ENCODE data around the gene RNF34. TPM values are rescaled to one million over a fixed set of nuclear protein-coding genes. Genes with fewer than 3 reads are reported as not detected.
"Not testable (repeated sequence)": the region's sequence is repeated elsewhere in the genome, so short reads cannot be mapped to it uniquely, and the experiment has no call there.

Gene RNF34
- total RNA-seq, 4 donors from 2014 or later, result 32.3 to 57.1 (median 46.2) TPM

GRCh38 chr12:121365416-121366062 is 34.4 kb upstream of the RNF34 start:
- intact Hi-C loops (cut with DNase I; ENCODE audit: low total_unique reads), result no loop called here
- H3K36me3 ChIP-seq, result no peaks in the 10 kb centered on the region

GRCh38 chr12:121366063-121366459 is 33.9 kb upstream of the RNF34 start:
- Histone ChIP-seq H3K27me3 (no peaks in the 10 kb centered on the region), H3K4me1 (peaks cover 6 to 10% of the 10 kb centered on the region in 2 donors), H3K27ac (no peak overlapping the region), H3K36me3 (no peaks in the 10 kb centered on the region), H3K9me3 (no peaks in the 10 kb centered on the region), H3K4me3 (no peak overlapping the region)
- no peak for TF ChIP-seq CTCF (IDR thresholded peaks at IDR 0.05 in 4 of 5, conservative IDR thresholded peaks at IDR 0.05 in 1 of 5)
- TF ChIP-seq POLR2A (IDR thresholded peaks at IDR 0.05), result no peak
- intact Hi-C loops (cut with DNase I; ENCODE audit: low total_unique reads), result no loop called here
- in situ Hi-C loops (cut with MboI; ENCODE audit: low sequenced_read_pairs in 4 of 4), result no loop called here
- DNase-seq (no peak), ATAC-seq (no peak)

More at GRCh38 chr12:121365416-121366062, 34.4 kb upstream of the RNF34 start:
- no peak for ATAC-seq
- Histone ChIP-seq H3K9me3 (no peaks in the 10 kb centered on the region), H3K4me1 (peaks cover 6 to 10% of the 10 kb centered on the region in 2 donors), H3K27ac (no peak overlapping the region), H3K27me3 (no peaks in the 10 kb centered on the region), H3K4me3 (no peak overlapping the region)
- in situ Hi-C loops (cut with MboI; ENCODE audit: low sequenced_read_pairs in 4 of 4), result no loop called here
- TF ChIP-seq CTCF (IDR thresholded peaks at IDR 0.05 in 4 of 5, conservative IDR thresholded peaks at IDR 0.05 in 1 of 5) (no peak), POLR2A (IDR thresholded peaks at IDR 0.05) (no peak)
- no peak for DNase-seq

GRCh38 chr12:121371404-121371803 is 28.5 kb upstream of the RNF34 start:
- TF ChIP-seq POLR2A (IDR thresholded peaks at IDR 0.05) (no peak), CTCF (IDR thresholded peaks at IDR 0.05 in 4 of 5, conservative IDR thresholded peaks at IDR 0.05 in 1 of 5) (no peak)
- DNase-seq, result no peak
- intact Hi-C loops (cut with DNase I; ENCODE audit: low total_unique reads), result no loop called here
- Histone ChIP-seq H3K36me3 (no peaks in the 10 kb centered on the region), H3K4me1 (peaks cover 6 to 10% of the 10 kb centered on the region in 2 donors), H3K27me3 (no peaks in the 10 kb centered on the region), H3K4me3 (no peak overlapping the region), H3K9me3 (no peaks in the 10 kb centered on the region), H3K27ac (no peak overlapping the region)
- in situ Hi-C loops (cut with MboI; ENCODE audit: low sequenced_read_pairs in 4 of 4), result no loop called here
- no peak for ATAC-seq

DNA sequence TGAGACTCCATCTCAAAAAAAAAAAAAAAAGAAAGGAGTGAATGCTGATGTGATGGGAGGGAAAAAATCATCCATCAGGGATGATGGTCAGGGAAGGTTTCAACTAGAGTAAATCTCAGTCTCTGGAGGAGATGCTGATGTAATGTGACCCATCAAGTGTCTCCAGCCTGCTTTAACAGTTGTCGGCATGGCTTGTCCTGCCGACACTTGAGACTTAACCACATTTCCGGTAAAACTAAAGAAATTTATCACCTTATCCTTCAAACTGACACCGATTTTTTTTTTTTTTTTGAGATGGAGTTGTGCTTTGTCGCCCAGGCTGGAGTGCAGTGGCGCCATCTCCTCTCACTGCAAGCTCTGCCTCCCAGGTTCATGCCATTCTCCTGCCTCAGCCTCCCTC is 26.2 kb upstream of the RNF34 start:
- H3K27me3 ChIP-seq, result no peaks in the 10 kb centered on the region
- peaks cover 6 to 9% of the 10 kb centered on the region in 2 donors for H3K4me1 ChIP-seq
- TF ChIP-seq CTCF (IDR thresholded peaks at IDR 0.05 in 4 of 5, conservative IDR thresholded peaks at IDR 0.05 in 1 of 5) (no peak), POLR2A (IDR thresholded peaks at IDR 0.05) (no peak)
- H3K27ac ChIP-seq, result no peak overlapping the region
- H3K4me3 ChIP-seq, result no peak overlapping the region
- in situ Hi-C loops (cut with MboI; ENCODE audit: low sequenced_read_pairs in 4 of 4), result no loop called here
- ATAC-seq (no peak), DNase-seq (no peak)
- no peaks in the 10 kb centered on the region for H3K9me3 ChIP-seq
- intact Hi-C loops (cut with DNase I; ENCODE audit: low total_unique reads), result no loop called here
- H3K36me3 ChIP-seq, result no peaks in the 10 kb centered on the region

GRCh38 chr12:121374336-121374735 is 25.6 kb upstream of the RNF34 start:
- H3K27ac ChIP-seq; intact Hi-C loops (cut with DNase I; ENCODE audit: low total_unique reads); H3K4me1 ChIP-seq; H3K36me3 ChIP-seq; ATAC-seq; H3K27me3 ChIP-seq; in situ Hi-C loops (cut with MboI; ENCODE audit: low sequenced_read_pairs in 4 of 4); H3K9me3 ChIP-seq; H3K4me3 ChIP-seq; DNase-seq: not testable (repeated sequence)

DNA sequence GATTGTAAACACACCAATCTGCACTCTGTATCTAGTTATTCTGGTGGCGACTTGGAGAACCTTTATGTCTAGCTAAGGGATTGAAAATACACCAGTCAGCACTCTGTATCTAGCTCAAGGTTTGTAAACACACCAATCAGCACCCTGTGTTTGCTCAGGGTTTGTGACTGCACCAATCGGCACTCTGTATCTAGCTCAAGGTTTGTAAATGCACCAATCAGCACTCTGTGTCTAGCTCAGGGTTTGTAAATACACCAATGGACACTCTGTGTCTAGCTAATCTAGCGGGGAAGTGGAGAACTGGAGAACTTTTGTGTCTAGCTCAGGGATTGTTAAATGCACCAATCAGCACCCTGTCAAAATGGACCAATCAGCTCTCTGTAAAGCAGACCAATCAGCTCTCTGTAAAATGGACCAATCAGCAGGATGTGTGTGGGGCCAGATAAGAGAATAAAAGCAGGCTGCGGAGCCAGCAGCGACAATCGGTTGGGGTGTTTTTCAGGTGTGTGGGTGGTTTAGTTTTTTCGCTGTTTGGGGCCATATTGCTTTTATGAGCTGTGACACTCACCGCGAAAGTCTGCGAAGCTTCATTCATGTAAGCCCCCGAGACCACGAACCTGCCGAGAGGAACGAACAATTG is 24.9 kb upstream of the RNF34 start:
- H3K27me3 ChIP-seq; H3K4me1 ChIP-seq; intact Hi-C loops (cut with DNase I; ENCODE audit: low total_unique reads); H3K9me3 ChIP-seq; in situ Hi-C loops (cut with MboI; ENCODE audit: low sequenced_read_pairs in 4 of 4); DNase-seq; H3K4me3 ChIP-seq; H3K27ac ChIP-seq; ATAC-seq; H3K36me3 ChIP-seq: not testable (repeated sequence)
